HEK293 (cell line): ENCODE results near the gene PITRM1.

Source experiments
- CTCF ChIA-PET: fragments of 350-600 bp; formaldehyde crosslinking; extraction: SDS; loops from one replicate; lab custom pipeline; 2021; ENCODE audit warnings: antibody characterized with exemption; lab: Yijun Ruan, JAX
- POLR2A ChIA-PET: fragments of 300-600 bp; formaldehyde crosslinking; extraction: SDS; loops from one replicate; lab custom pipeline; 2020; ENCODE audit warnings: antibody characterized with exemption, inconsistent platforms; lab: Yijun Ruan, JAX
- H3K27ac ChIP-seq: fragments of 200-500 bp; sonication (Bioruptor generic); 2 replicates; pipeline ENCODE4 v1.5.1; 2014; ENCODE audit warnings: low read depth, low read length, control low read depth, inconsistent platforms; ENCODE audit errors: extremely low read depth
- H3K36me3 ChIP-seq, 2 experiments: fragments of 200-500 bp in 1 of 2; sonication (Bioruptor generic) in 1 of 2; 1 replicate in 1 of 2; 2 replicates in 1 of 2; pipeline ENCODE4 v1.5.1; 2014 to 2017; ENCODE audit warnings: inconsistent platforms in 2 of 2, low read length in 2 of 2; ENCODE audit not compliant: control insufficient read depth in 2 of 2, insufficient read depth in 1 of 2
- H3K4me1 ChIP-seq: fragments of 200-500 bp; sonication (Bioruptor generic); 2 replicates; pipeline ENCODE4 v1.5.1; 2014; ENCODE audit warnings: mild to moderate bottlenecking, low read length, inconsistent platforms; ENCODE audit not compliant: control insufficient read depth, insufficient read depth
- H3K4me3 ChIP-seq: 2 replicates; pipeline ENCODE4 v1.5.1; 2011; ENCODE audit warnings: low read depth, mild to moderate bottlenecking, control low read depth, low read length, moderate library complexity
- H3K9me3 ChIP-seq: fragments of 200-500 bp; sonication (Bioruptor generic); 2 replicates; pipeline ENCODE4 v1.5.1; 2014; ENCODE audit warnings: low read depth, low read length, inconsistent platforms; ENCODE audit not compliant: control insufficient read depth, insufficient read depth
- BCL11B ChIP-seq: fragments of 450-650 bp; formaldehyde crosslinking; IDR thresholded peaks from 2 replicates; pipeline ENCODE4 v1.5.1; 2016; ENCODE audit warnings: low read depth, missing biosample characterization, missing genetic modification characterization
- HOXC10 ChIP-seq: sonication (generic); formaldehyde crosslinking; IDR thresholded peaks from 2 replicates; pipeline ENCODE4 v1.8.1; 2023; ENCODE audit warnings: mild to moderate bottlenecking, missing genetic modification reagents
- MYNN ChIP-seq: fragments of 450-650 bp; formaldehyde crosslinking; IDR thresholded peaks from 2 replicates; pipeline ENCODE4 v1.5.1; 2016; ENCODE audit warnings: missing biosample characterization, missing genetic modification characterization, borderline replicate concordance
- WT1 ChIP-seq: fragments of 450-650 bp; formaldehyde crosslinking; IDR thresholded peaks from 2 replicates; pipeline ENCODE4 v1.5.1; 2016; ENCODE audit warnings: missing biosample characterization, missing genetic modification characterization
- ZBTB1 ChIP-seq: fragments of 450-650 bp; formaldehyde crosslinking; IDR thresholded peaks from 2 replicates; pipeline ENCODE4 v1.5.1; 2016; ENCODE audit warnings: missing biosample characterization, missing genetic modification characterization
- ZBTB8A ChIP-seq: fragments of 450-650 bp; formaldehyde crosslinking; IDR thresholded peaks from 2 replicates; pipeline ENCODE4 v1.5.1; 2016; ENCODE audit warnings: missing biosample characterization, missing genetic modification characterization
- ZNF140 ChIP-seq: fragments of 450-650 bp; formaldehyde crosslinking; IDR thresholded peaks from 2 replicates; pipeline ENCODE4 v1.5.1; 2016; ENCODE audit warnings: missing biosample characterization, missing genetic modification characterization
- ZNF24 ChIP-seq: fragments of 450-650 bp; formaldehyde crosslinking; IDR thresholded peaks from 2 replicates; pipeline ENCODE4 v1.5.1; 2016; ENCODE audit warnings: missing biosample characterization, missing genetic modification characterization
- ZNF366 ChIP-seq: fragments of 450-650 bp; formaldehyde crosslinking; conservative IDR thresholded peaks from 2 replicates; pipeline ENCODE4 v1.5.1; 2016; ENCODE audit warnings: missing biosample characterization, missing genetic modification characterization
- ZNF404 ChIP-seq: fragments of 450-650 bp; formaldehyde crosslinking; IDR thresholded peaks from 2 replicates; pipeline ENCODE4 v1.5.1; 2017; ENCODE audit warnings: missing biosample characterization, missing genetic modification characterization
- ZNF423 ChIP-seq: fragments of 450-650 bp; formaldehyde crosslinking; IDR thresholded peaks from 2 replicates; pipeline ENCODE4 v1.5.1; 2016; ENCODE audit warnings: missing biosample characterization, missing genetic modification characterization
- ZNF791 ChIP-seq: fragments of 450-650 bp; formaldehyde crosslinking; IDR thresholded peaks from 2 replicates; pipeline ENCODE4 v1.5.1; 2016; ENCODE audit warnings: missing biosample characterization, missing genetic modification characterization
- ZNF830 ChIP-seq: fragments of 450-650 bp; IDR thresholded peaks from 2 replicates; pipeline ENCODE4 v1.5.0; 2018; ENCODE audit warnings: missing biosample characterization, missing genetic modification characterization, low read depth, mild to moderate bottlenecking, moderate library complexity
- TF ChIP-seq, protein P1 (sequence below): fragments of 450-650 bp; formaldehyde crosslinking; IDR thresholded peaks from 2 replicates; pipeline ENCODE4 v1.5.1; 2016; ENCODE audit warnings: missing biosample characterization, missing genetic modification characterization
- TF ChIP-seq, protein P2 (sequence below): fragments of 450-650 bp; formaldehyde crosslinking; IDR thresholded peaks from 2 replicates; pipeline ENCODE4 v1.5.1; 2016; ENCODE audit warnings: missing biosample characterization, missing genetic modification characterization
- TF ChIP-seq, protein P3 (sequence below): fragments of 450-650 bp; formaldehyde crosslinking; IDR thresholded peaks from 2 replicates; pipeline ENCODE4 v1.5.1; 2016; ENCODE audit warnings: missing biosample characterization, missing genetic modification characterization
- TF ChIP-seq, protein P4 (sequence below): fragments of 450-650 bp; formaldehyde crosslinking; IDR thresholded peaks from 2 replicates; pipeline ENCODE4 v1.5.1; 2017; ENCODE audit warnings: missing biosample characterization, mild to moderate bottlenecking, missing genetic modification characterization, moderate library complexity
- TF ChIP-seq, protein P5 (sequence below): fragments of 450-650 bp; formaldehyde crosslinking; IDR thresholded peaks from 2 replicates; pipeline ENCODE4 v1.5.1; 2017; ENCODE audit warnings: missing biosample characterization, missing genetic modification characterization
- TF ChIP-seq, protein P6 (sequence below): fragments of 450-650 bp; formaldehyde crosslinking; IDR thresholded peaks from 2 replicates; pipeline ENCODE4 v1.5.1; 2017; ENCODE audit warnings: missing biosample characterization, missing genetic modification characterization
- TF ChIP-seq, protein P7 (sequence below): fragments of 450-650 bp; formaldehyde crosslinking; IDR thresholded peaks from 2 replicates; pipeline ENCODE4 v1.5.1; 2017; ENCODE audit warnings: missing biosample characterization, missing genetic modification characterization

Gene PITRM1

DNA sequence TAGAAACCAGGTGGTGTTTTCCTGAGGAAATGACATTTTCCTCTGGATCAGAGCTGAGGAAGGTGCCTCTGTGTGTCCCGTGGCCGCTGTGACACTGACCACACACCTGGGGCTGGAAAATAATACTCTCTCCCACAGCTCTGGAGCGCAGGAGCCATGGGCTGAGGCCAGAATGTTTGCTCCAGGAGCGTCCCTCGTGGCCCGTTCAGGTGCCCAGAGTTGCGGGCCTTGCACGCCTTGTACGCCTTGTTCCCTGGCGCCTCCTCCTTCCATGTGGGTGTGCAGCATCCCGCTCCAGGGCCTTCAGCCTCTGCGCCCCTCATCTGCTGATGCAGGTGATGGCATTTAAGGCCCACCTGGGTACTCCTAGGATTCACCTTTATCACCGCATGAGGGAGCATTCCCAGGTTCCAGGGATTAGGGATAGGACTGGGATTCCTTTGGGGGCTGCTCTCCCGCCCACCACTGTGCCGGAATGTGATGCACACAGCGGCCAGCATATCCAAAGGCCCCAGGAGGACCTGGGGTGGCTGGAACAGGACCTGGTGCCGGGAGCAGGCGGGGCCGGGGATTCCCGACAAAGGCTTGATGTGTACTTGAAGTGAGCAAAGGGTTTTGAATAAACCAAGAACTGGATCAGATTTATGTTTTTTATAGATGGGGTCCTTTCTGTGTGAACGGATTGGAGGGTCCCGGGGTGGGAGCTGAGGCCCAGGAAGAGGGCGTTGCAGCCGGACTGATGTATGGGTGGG is 44.0 kb downstream of the PITRM1 start:
- no peak overlapping the region for H3K27ac ChIP-seq
- no peak overlapping the region for H3K4me3 ChIP-seq
- no peak for TF ChIP-seq ZNF24 (tag by site-specific recombination)
- no peak for TF ChIP-seq BCL11B
- no peak for TF ChIP-seq ZNF404
- TF ChIP-seq ZNF366 (tag by site-specific recombination), result no peak
- no peak for TF ChIP-seq ZBTB1 (tag by site-specific recombination)
- TF ChIP-seq, all 188 proteins: peak for 0
- ChIA-PET POLR2A (interaction anchor here (0.9 kb wide), 1 partner anchor 44 kb away, joined by 3 read pairs; the partner anchor contains the start of gene PITRM1), CTCF (no interaction called here)
- Histone ChIP-seq H3K9me3 (no peaks in the 10 kb centered on the region), H3K4me1 (peaks cover 12% of the 10 kb centered on the region; the same call in 1 of the 2 replicates), H3K36me3 (peaks cover 15 to 71% of the 10 kb centered on the region in 2 experiments; a peak in 2 of 3 replicates)

DNA sequence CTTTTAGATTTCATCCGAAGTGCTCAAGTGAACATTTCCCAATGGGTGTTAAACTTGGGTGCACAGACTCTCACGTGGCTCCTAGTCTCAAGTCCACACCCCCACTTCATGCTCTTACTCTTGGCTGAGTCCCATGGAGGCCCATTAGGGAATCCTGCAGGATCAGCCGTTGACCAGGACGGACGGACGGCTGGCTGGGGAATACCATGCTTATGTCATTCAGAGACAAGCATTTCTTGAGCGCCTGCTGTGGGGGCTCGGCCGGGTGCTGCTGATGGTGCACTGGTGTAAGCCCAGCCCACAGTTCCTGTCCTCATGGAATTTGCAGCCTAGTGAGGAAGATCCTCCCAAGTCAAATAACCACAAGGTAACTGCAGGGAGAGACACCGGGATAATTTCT is 44.7 kb downstream of the PITRM1 start:
- Histone ChIP-seq H3K27ac (no peak overlapping the region), H3K36me3 (peaks cover 11 to 72% of the 10 kb centered on the region in 2 experiments; a peak in 2 of 3 replicates), H3K9me3 (no peaks in the 10 kb centered on the region), H3K4me1 (peaks cover 12% of the 10 kb centered on the region; the same call in 1 of the 2 replicates), H3K4me3 (no peak overlapping the region)
- CTCF ChIA-PET, result no interaction called here
- POLR2A ChIA-PET, result no interaction called here
- no peak for TF ChIP-seq HOXC10 (CRISPR knock-in tag)
- TF ChIP-seq, protein P1, sequence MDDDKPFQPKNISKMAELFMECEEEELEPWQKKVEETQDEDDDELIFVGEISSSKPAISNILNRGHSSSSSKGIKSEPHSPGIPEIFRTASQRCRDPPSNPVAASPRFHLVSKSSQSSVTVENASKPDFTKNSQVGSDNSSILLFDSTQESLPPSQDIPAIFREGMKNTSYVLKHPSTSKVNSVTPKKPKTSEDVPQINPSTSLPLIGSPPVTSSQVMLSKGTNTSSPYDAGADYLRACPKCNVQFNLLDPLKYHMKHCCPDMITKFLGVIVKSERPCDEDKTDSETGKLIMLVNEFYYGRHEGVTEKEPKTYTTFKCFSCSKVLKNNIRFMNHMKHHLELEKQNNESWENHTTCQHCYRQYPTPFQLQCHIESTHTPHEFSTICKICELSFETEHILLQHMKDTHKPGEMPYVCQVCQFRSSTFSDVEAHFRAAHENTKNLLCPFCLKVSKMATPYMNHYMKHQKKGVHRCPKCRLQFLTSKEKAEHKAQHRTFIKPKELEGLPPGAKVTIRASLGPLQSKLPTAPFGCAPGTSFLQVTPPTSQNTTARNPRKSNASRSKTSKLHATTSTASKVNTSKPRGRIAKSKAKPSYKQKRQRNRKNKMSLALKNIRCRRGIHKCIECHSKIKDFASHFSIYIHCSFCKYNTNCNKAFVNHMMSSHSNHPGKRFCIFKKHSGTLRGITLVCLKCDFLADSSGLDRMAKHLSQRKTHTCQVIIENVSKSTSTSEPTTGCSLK, result no peak
- TF ChIP-seq, protein P2, sequence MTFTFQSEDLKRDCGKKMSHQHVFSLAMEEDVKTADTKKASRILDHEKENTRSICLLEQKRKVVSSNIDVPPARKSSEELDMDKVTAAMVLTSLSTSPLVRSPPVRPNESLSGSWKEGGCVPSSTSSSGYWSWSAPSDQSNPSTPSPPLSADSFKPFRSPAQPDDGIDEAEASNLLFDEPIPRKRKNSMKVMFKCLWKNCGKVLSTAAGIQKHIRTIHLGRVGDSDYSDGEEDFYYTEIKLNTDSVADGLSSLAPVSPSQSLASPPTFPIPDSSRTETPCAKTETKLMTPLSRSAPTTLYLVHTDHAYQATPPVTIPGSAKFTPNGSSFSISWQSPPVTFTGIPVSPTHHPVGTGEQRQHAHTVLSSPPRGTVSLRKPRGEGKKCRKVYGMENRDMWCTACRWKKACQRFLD (tag by site-specific recombination), result no peak
- no peak for TF ChIP-seq MYNN
- TF ChIP-seq, protein P3, sequence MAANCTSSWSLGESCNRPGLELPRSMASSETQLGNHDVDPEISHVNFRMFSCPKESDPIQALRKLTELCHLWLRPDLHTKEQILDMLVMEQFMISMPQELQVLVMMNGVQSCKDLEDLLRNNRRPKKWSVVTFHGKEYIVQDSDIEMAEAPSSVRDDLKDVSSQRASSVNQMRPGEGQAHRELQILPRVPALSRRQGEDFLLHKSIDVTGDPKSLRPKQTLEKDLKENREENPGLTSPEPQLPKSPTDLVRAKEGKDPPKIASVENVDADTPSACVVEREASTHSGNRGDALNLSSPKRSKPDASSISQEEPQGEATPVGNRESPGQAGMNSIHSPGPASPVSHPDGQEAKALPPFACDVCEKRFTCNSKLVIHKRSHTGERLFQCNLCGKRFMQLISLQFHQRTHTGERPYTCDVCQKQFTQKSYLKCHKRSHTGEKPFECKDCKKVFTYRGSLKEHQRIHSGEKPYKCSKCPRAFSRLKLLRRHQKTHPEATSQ (tag by site-specific recombination), result no peak
- TF ChIP-seq, protein P4, sequence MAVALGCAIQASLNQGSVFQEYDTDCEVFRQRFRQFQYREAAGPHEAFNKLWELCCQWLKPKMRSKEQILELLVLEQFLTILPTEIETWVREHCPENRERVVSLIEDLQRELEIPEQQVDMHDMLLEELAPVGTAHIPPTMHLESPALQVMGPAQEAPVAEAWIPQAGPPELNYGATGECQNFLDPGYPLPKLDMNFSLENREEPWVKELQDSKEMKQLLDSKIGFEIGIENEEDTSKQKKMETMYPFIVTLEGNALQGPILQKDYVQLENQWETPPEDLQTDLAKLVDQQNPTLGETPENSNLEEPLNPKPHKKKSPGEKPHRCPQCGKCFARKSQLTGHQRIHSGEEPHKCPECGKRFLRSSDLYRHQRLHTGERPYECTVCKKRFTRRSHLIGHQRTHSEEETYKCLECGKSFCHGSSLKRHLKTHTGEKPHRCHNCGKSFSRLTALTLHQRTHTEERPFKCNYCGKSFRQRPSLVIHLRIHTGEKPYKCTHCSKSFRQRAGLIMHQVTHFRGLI (tag by site-specific recombination), result no peak
- no peak for TF ChIP-seq ZNF140 (tag by site-specific recombination)
- TF ChIP-seq ZBTB8A (tag by site-specific recombination), result no peak
- TF ChIP-seq, protein P5, sequence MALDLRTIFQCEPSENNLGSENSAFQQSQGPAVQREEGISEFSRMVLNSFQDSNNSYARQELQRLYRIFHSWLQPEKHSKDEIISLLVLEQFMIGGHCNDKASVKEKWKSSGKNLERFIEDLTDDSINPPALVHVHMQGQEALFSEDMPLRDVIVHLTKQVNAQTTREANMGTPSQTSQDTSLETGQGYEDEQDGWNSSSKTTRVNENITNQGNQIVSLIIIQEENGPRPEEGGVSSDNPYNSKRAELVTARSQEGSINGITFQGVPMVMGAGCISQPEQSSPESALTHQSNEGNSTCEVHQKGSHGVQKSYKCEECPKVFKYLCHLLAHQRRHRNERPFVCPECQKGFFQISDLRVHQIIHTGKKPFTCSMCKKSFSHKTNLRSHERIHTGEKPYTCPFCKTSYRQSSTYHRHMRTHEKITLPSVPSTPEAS (tag by site-specific recombination), result no peak
- no peak for TF ChIP-seq WT1 (tag by site-specific recombination)
- TF ChIP-seq, protein P6, sequence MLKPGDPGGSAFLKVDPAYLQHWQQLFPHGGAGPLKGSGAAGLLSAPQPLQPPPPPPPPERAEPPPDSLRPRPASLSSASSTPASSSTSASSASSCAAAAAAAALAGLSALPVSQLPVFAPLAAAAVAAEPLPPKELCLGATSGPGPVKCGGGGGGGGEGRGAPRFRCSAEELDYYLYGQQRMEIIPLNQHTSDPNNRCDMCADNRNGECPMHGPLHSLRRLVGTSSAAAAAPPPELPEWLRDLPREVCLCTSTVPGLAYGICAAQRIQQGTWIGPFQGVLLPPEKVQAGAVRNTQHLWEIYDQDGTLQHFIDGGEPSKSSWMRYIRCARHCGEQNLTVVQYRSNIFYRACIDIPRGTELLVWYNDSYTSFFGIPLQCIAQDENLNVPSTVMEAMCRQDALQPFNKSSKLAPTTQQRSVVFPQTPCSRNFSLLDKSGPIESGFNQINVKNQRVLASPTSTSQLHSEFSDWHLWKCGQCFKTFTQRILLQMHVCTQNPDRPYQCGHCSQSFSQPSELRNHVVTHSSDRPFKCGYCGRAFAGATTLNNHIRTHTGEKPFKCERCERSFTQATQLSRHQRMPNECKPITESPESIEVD (tag by site-specific recombination), result no peak
- no peak for TF ChIP-seq ZNF791 (tag by site-specific recombination)
- TF ChIP-seq, protein P7, sequence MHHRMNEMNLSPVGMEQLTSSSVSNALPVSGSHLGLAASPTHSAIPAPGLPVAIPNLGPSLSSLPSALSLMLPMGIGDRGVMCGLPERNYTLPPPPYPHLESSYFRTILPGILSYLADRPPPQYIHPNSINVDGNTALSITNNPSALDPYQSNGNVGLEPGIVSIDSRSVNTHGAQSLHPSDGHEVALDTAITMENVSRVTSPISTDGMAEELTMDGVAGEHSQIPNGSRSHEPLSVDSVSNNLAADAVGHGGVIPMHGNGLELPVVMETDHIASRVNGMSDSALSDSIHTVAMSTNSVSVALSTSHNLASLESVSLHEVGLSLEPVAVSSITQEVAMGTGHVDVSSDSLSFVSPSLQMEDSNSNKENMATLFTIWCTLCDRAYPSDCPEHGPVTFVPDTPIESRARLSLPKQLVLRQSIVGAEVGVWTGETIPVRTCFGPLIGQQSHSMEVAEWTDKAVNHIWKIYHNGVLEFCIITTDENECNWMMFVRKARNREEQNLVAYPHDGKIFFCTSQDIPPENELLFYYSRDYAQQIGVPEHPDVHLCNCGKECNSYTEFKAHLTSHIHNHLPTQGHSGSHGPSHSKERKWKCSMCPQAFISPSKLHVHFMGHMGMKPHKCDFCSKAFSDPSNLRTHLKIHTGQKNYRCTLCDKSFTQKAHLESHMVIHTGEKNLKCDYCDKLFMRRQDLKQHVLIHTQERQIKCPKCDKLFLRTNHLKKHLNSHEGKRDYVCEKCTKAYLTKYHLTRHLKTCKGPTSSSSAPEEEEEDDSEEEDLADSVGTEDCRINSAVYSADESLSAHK (tag by site-specific recombination), result no peak
- no peak for TF ChIP-seq ZNF830 (tag by site-specific recombination)
- TF ChIP-seq ZNF423, result no peak
- TF ChIP-seq, all 188 proteins: peak for 0
